Liver (tissue), 9 donors: ENCODE data around the gene SLC31A1. TPM values are rescaled to one million over a fixed set of nuclear protein-coding genes. Genes with fewer than 3 reads are reported as not detected.
"Not testable (repeated sequence)": the region's sequence is repeated elsewhere in the genome, so short reads cannot be mapped to it uniquely, and the experiment has no call there.

Source experiments
- DNase-seq: peaks from one replicate; pipeline ENCODE4 v3.0.0-alpha.2; 2017; ENCODE audit warnings: low spot score
- H3K27ac ChIP-seq, 2 donors: one replicate each; pipeline ENCODE4 v1.7.0; 2013; ENCODE audit warnings: inconsistent platforms in 2 of 2, low read length in 2 of 2, control low read depth in 1 of 2, low read depth in 1 of 2, mild to moderate bottlenecking in 1 of 2
- H3K27me3 ChIP-seq, 4 donors: one replicate each; pipeline versions ENCODE4 v1.6.1 to v1.7.0; 2013; ENCODE audit warnings: low read length in 3 of 4, inconsistent platforms in 1 of 4, mild to moderate bottlenecking in 1 of 4, moderate library complexity in 1 of 4; ENCODE audit not compliant: control insufficient read depth in 4 of 4, insufficient read depth in 4 of 4
- H3K36me3 ChIP-seq, 4 donors: one replicate each; pipeline versions ENCODE4 v1.6.1 to v1.7.0; 2013; ENCODE audit warnings: low read length in 3 of 4, mild to moderate bottlenecking in 3 of 4, low read depth in 1 of 4, moderate library complexity in 1 of 4; ENCODE audit not compliant: control insufficient read depth in 4 of 4, insufficient read depth in 3 of 4
- H3K4me1 ChIP-seq, 4 donors: one replicate each; pipeline versions ENCODE4 v1.6.1 to v1.7.0; 2013; ENCODE audit warnings: low read length in 3 of 4, mild to moderate bottlenecking in 3 of 4, moderate library complexity in 1 of 4; ENCODE audit not compliant: control insufficient read depth in 4 of 4, insufficient read depth in 4 of 4
- H3K4me3 ChIP-seq, 3 donors: one replicate each; pipeline versions ENCODE4 v1.6.1 to v1.7.0; 2013; ENCODE audit warnings: low read length in 3 of 3, control low read depth in 1 of 3, low read depth in 1 of 3, mild to moderate bottlenecking in 1 of 3
- H3K9ac ChIP-seq, 2 donors: one replicate each; pipeline ENCODE4 v1.7.0; 2013; ENCODE audit warnings: low read length in 2 of 2, mild to moderate bottlenecking in 2 of 2, moderate library complexity in 2 of 2, control low read depth in 1 of 2, low read depth in 1 of 2
- H3K9me3 ChIP-seq, 4 donors: one replicate each; pipeline versions ENCODE4 v1.6.1 to v1.7.0; 2013; ENCODE audit warnings: low read length in 3 of 4; ENCODE audit not compliant: control insufficient read depth in 4 of 4
- EGR1 ChIP-seq, 2 donors: IDR thresholded peaks; 2 replicates each; pipeline ENCODE4 v1.6.1; 2016 to 2018; ENCODE audit warnings: antibody characterized with exemption in 2 of 2, low read depth in 2 of 2
- FOXA1 ChIP-seq: IDR thresholded peaks from 2 replicates; pipeline ENCODE4 v1.6.1; 2016; ENCODE audit warnings: antibody characterized with exemption
- FOXA2 ChIP-seq: IDR thresholded peaks from 2 replicates; pipeline ENCODE4 v1.6.1; 2016; ENCODE audit warnings: antibody characterized with exemption
- GABPA ChIP-seq, 2 donors: IDR thresholded peaks in 1 of 2; conservative IDR thresholded peaks in 1 of 2; 2 replicates each; pipeline ENCODE4 v1.6.1; 2016; ENCODE audit warnings: antibody characterized with exemption in 2 of 2, mild to moderate bottlenecking in 1 of 2, moderate library complexity in 1 of 2
- HNF4A ChIP-seq, 2 donors: conservative IDR thresholded peaks; 2 replicates each; pipeline ENCODE4 v1.6.1; 2016; ENCODE audit warnings: antibody characterized with exemption in 2 of 2, mild to moderate bottlenecking in 2 of 2
- HNF4G ChIP-seq: IDR thresholded peaks from 2 replicates; pipeline ENCODE4 v1.6.1; 2016; ENCODE audit warnings: antibody characterized with exemption
- JUND ChIP-seq, 2 donors: IDR thresholded peaks; 2 replicates each; pipeline ENCODE4 v1.6.1; 2016; ENCODE audit warnings: antibody characterized with exemption in 2 of 2
- NR2F2 ChIP-seq: IDR thresholded peaks from 2 replicates; pipeline ENCODE4 v1.6.1; 2016; ENCODE audit warnings: antibody characterized with exemption
- RAD21 ChIP-seq, 2 donors: IDR thresholded peaks; 2 replicates each; pipeline ENCODE4 v1.6.1; 2016; ENCODE audit warnings: antibody characterized with exemption in 2 of 2, mild to moderate bottlenecking in 2 of 2
- RXRA ChIP-seq, 2 donors: IDR thresholded peaks; 2 replicates each; pipeline ENCODE4 v1.6.1; 2017 to 2018; ENCODE audit warnings: antibody characterized with exemption in 2 of 2, mild to moderate bottlenecking in 1 of 2
- SP1 ChIP-seq: IDR thresholded peaks from 2 replicates; pipeline ENCODE4 v1.6.1; 2018; ENCODE audit warnings: antibody characterized with exemption, mild to moderate bottlenecking
- TAF1 ChIP-seq: conservative IDR thresholded peaks from 2 replicates; pipeline ENCODE4 v1.6.1; 2016; ENCODE audit warnings: antibody characterized with exemption, mild to moderate bottlenecking
- YY1 ChIP-seq: IDR thresholded peaks from 2 replicates; pipeline ENCODE4 v1.6.1; 2016; ENCODE audit warnings: antibody characterized with exemption, mild to moderate bottlenecking
- WGBS: extraction: QIAGEN DNeasy Blood & Tissue Kit; methylation state at CpG from one replicate; pipeline ENCODE4 v1.1.7; 2013; 5-methylcytosine and 5-hydroxymethylcytosine counted together
- polyA plus RNA-seq, 2 donors: library from polyadenylated mRNA; stranded (reverse) in 1 of 2; unstranded in 1 of 2; fragments of 200-250 nt in 1 of 2; fragments of >200 nt in 1 of 2; fragmentation: Nextera tagmentation in 1 of 2; extraction: Ambion mirVana in 1 of 2; gene quantifications; one replicate each; pipeline versions ENCODE4 v1.2.1 to v1.2.3, GENCODE V29; 2013 to 2015
- total RNA-seq, 2 donors: library from RNA; depleted of rRNA; stranded (reverse); fragments of >200 nt; gene quantifications; one replicate each; pipeline ENCODE4 v1.2.3, GENCODE V29; 2014
- TF ChIP-seq, protein P1 (sequence below): IDR thresholded peaks from 2 replicates; pipeline ENCODE4 v1.6.1; 2016; ENCODE audit warnings: antibody characterized with exemption
- TF ChIP-seq, protein P2 (sequence below): fragments of 150-350 bp; IDR thresholded peaks from 2 replicates; pipeline ENCODE4 v1.5.1; 2017; ENCODE audit warnings: improper control_type of control experiment, low read depth, low read length; ENCODE audit not compliant: missing input control
- TF ChIP-seq, protein P3 (sequence below): IDR thresholded peaks from 2 replicates; pipeline ENCODE4 v1.6.1; 2016; ENCODE audit warnings: antibody characterized with exemption
- TF ChIP-seq, protein P4 (sequence below): IDR thresholded peaks from 2 replicates; pipeline ENCODE4 v1.6.1; 2016; ENCODE audit warnings: antibody characterized with exemption, mild to moderate bottlenecking
- TF ChIP-seq, protein P5 (sequence below): IDR thresholded peaks from 2 replicates; pipeline ENCODE4 v1.6.1; 2016; ENCODE audit warnings: antibody characterized with exemption
- donor health status: healthy.
- donor health status: healthy.
- donor health status: healthy.
- donor health status: healthy.
- donor health status: healthy.

The SLC31A1 gene
- total and polyA plus RNA-seq, 4 donors = 26.6 to 96.2 (median 44.9) TPM

DNA sequence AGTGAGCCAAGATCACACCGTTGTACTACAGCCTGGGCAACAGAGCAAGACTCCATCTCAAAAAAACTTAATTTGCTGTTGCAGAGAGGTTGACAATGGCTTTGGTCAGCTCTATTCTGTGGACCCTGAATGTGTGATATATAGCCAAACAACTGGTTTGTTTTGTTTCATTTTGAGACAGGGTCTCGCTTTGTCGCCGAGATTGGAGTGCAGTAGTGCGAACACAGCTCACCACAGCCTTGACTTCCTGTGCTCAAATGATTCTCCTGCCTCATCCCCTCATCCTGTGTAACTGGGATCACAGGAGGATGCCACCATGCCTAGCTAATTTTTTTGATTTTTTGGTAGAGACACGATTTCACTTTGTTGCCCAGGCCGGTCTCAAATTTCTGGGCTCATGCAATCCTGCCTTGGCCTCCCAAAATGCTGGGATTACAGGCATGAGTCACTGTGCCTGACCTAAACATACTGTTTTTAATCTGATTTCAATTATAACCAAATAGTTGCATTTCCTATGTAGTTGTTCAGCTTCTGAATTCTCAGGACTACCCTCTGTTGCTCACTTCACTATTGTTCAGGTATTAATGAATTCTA is 72.0 kb downstream of the SLC31A1 start (continued):
- TF ChIP-seq, protein P1, sequence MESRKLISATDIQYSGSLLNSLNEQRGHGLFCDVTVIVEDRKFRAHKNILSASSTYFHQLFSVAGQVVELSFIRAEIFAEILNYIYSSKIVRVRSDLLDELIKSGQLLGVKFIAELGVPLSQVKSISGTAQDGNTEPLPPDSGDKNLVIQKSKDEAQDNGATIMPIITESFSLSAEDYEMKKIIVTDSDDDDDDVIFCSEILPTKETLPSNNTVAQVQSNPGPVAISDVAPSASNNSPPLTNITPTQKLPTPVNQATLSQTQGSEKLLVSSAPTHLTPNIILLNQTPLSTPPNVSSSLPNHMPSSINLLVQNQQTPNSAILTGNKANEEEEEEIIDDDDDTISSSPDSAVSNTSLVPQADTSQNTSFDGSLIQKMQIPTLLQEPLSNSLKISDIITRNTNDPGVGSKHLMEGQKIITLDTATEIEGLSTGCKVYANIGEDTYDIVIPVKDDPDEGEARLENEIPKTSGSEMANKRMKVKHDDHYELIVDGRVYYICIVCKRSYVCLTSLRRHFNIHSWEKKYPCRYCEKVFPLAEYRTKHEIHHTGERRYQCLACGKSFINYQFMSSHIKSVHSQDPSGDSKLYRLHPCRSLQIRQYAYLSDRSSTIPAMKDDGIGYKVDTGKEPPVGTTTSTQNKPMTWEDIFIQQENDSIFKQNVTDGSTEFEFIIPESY = no peak
- no peak for TF ChIP-seq HNF4G
- TF ChIP-seq YY1 = no peak

DNA sequence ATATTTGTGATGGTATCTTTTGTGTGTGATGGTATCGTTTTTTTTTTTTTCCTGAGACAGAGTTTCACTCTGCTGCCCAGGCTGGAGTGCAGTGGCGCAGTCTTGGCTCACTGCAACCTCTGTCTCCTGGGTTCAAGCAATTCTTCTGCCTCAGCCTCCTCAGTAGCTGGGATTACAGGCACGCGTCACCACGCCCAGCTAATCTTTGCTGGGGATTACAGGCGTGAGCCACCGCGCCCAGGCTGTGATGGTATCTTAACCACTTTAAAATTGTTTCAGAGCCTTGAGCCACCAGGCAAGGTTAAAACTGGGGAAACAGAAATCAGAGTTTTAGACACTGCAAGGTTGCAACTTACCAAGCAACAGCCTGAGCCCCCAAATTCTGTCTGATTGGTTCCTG is 74.9 kb downstream of the SLC31A1 start:
- not testable (repeated sequence) for DNase-seq, H3K27me3 ChIP-seq, H3K4me1 ChIP-seq, H3K9ac ChIP-seq, H3K27ac ChIP-seq, H3K4me3 ChIP-seq, H3K9me3 ChIP-seq
- 87% methylated on average over 8 of the region's 8 CpGs for WGBS
- H3K36me3 ChIP-seq = peaks cover 7 to 22% (median 18%) of the 10 kb centered on the region in 4 donors

DNA sequence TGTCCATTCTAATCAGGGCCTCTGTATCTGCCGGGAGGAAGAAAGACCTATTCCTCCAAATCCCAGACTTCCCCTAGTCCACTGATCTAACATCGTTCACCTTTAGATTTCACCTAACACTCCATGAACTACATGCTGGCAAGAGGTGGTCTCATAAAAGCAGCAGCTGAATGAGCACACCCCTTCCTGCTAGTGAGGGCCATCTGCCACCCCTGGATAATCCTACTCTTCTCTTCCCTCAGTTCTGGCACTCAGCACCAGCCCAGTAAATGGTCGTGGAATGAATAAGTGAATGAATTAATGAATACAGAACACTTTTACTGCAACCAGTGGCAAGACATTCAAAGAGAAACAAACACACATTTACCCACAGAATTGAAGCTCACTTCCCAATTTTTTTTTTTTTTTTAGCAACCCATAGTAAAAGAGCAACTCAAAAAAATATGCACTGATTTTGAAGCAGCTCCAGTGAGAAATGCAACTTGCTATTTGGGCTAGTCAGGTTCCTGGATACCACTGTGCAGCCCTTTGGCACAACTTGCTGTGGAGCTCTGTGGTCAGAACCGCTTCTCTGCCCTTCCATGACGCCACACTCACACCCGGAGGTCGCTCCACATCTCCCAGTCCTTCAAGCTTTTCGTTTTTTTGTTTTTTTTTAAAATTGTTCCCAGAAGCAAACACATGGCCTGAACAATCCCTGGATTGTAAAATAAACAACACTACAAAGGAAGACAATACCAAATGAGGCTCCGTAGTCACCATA is 75.6 kb downstream of the SLC31A1 start:
- no peak for DNase-seq
- no peaks in the 10 kb centered on the region for H3K27me3 ChIP-seq
- no peak overlapping the region for H3K9ac ChIP-seq
- no peaks in the 10 kb centered on the region for H3K4me1 ChIP-seq
- peaks cover 5 to 15% (median 12%) of the 10 kb centered on the region in 4 donors for H3K36me3 ChIP-seq
- WGBS = 77% methylated on average over 9 of the region's 9 CpGs
- H3K4me3 ChIP-seq = no peak overlapping the region
- TF ChIP-seq, protein P2, sequence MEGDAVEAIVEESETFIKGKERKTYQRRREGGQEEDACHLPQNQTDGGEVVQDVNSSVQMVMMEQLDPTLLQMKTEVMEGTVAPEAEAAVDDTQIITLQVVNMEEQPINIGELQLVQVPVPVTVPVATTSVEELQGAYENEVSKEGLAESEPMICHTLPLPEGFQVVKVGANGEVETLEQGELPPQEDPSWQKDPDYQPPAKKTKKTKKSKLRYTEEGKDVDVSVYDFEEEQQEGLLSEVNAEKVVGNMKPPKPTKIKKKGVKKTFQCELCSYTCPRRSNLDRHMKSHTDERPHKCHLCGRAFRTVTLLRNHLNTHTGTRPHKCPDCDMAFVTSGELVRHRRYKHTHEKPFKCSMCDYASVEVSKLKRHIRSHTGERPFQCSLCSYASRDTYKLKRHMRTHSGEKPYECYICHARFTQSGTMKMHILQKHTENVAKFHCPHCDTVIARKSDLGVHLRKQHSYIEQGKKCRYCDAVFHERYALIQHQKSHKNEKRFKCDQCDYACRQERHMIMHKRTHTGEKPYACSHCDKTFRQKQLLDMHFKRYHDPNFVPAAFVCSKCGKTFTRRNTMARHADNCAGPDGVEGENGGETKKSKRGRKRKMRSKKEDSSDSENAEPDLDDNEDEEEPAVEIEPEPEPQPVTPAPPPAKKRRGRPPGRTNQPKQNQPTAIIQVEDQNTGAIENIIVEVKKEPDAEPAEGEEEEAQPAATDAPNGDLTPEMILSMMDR = no peak
- TF ChIP-seq NR2F2 (no peak), HNF4A (conservative IDR thresholded peaks at IDR 0.05) (no peak), TAF1 (no peak), SP1 (no peak)
- no peak overlapping the region for H3K27ac ChIP-seq
- no peaks in the 10 kb centered on the region for H3K9me3 ChIP-seq

DNA sequence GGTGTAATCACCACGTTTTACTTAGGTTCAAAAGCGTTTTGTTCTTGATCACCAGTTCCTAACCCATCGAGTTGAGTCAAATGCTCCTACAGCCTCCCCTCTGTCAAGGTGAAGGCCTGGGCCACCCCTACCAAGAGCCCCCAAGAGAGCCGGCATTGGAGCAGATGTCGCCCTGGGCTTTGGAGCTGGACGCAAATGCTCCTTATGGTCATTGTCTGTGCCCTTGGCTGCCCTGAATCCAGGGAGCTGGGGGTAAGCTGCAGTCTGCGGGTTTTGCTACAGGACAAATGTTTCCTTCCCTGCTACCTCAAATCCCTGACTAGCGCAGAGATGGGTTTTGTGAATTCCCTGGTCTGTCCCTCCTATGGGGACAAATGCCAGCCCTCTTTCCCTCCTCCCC is 77.0 kb downstream of the SLC31A1 start:
- H3K4me1 ChIP-seq = no peaks in the 10 kb centered on the region
- H3K36me3 ChIP-seq = peaks cover 0 to 4% (median 3%) of the 10 kb centered on the region in 4 donors
- H3K9me3 ChIP-seq = no peaks in the 10 kb centered on the region
- 93% methylated on average over 8 of the region's 8 CpGs for whole genome bisulfite sequencing
- no peak overlapping the region for H3K27ac ChIP-seq
- DNase-seq = no peak
- no peak overlapping the region for H3K4me3 ChIP-seq
- TF ChIP-seq RXRA (IDR thresholded peaks at IDR 0.05) = no peak
- TF ChIP-seq, protein P3, sequence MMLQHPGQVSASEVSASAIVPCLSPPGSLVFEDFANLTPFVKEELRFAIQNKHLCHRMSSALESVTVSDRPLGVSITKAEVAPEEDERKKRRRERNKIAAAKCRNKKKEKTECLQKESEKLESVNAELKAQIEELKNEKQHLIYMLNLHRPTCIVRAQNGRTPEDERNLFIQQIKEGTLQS = no peak
- TF ChIP-seq YY1 = no peak
- TF ChIP-seq, protein P4, sequence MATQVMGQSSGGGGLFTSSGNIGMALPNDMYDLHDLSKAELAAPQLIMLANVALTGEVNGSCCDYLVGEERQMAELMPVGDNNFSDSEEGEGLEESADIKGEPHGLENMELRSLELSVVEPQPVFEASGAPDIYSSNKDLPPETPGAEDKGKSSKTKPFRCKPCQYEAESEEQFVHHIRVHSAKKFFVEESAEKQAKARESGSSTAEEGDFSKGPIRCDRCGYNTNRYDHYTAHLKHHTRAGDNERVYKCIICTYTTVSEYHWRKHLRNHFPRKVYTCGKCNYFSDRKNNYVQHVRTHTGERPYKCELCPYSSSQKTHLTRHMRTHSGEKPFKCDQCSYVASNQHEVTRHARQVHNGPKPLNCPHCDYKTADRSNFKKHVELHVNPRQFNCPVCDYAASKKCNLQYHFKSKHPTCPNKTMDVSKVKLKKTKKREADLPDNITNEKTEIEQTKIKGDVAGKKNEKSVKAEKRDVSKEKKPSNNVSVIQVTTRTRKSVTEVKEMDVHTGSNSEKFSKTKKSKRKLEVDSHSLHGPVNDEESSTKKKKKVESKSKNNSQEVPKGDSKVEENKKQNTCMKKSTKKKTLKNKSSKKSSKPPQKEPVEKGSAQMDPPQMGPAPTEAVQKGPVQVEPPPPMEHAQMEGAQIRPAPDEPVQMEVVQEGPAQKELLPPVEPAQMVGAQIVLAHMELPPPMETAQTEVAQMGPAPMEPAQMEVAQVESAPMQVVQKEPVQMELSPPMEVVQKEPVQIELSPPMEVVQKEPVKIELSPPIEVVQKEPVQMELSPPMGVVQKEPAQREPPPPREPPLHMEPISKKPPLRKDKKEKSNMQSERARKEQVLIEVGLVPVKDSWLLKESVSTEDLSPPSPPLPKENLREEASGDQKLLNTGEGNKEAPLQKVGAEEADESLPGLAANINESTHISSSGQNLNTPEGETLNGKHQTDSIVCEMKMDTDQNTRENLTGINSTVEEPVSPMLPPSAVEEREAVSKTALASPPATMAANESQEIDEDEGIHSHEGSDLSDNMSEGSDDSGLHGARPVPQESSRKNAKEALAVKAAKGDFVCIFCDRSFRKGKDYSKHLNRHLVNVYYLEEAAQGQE = no peak
- TF ChIP-seq FOXA2 = no peak
- TF ChIP-seq GABPA (IDR thresholded peaks at IDR 0.05 in 1 of 2, conservative IDR thresholded peaks at IDR 0.05 in 1 of 2) = no peak
- TF ChIP-seq FOXA1 = no peak
- TF ChIP-seq HNF4A (conservative IDR thresholded peaks at IDR 0.05) = no peak
- TF ChIP-seq EGR1 (IDR thresholded peaks at IDR 0.05; ENCODE audit: low read depth in 2 of 2) = no peak
- no peak for TF ChIP-seq HNF4G
- TF ChIP-seq JUND (IDR thresholded peaks at IDR 0.05) = no peak
- TF ChIP-seq, protein P5, sequence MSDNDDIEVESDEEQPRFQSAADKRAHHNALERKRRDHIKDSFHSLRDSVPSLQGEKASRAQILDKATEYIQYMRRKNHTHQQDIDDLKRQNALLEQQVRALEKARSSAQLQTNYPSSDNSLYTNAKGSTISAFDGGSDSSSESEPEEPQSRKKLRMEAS = no peak
- no peak for TF ChIP-seq RAD21 (IDR thresholded peaks at IDR 0.05)
- no peaks in the 10 kb centered on the region for H3K27me3 ChIP-seq
- no peak overlapping the region for H3K9ac ChIP-seq
